ENCODE measurements around the gene C10orf105.

DNA sequence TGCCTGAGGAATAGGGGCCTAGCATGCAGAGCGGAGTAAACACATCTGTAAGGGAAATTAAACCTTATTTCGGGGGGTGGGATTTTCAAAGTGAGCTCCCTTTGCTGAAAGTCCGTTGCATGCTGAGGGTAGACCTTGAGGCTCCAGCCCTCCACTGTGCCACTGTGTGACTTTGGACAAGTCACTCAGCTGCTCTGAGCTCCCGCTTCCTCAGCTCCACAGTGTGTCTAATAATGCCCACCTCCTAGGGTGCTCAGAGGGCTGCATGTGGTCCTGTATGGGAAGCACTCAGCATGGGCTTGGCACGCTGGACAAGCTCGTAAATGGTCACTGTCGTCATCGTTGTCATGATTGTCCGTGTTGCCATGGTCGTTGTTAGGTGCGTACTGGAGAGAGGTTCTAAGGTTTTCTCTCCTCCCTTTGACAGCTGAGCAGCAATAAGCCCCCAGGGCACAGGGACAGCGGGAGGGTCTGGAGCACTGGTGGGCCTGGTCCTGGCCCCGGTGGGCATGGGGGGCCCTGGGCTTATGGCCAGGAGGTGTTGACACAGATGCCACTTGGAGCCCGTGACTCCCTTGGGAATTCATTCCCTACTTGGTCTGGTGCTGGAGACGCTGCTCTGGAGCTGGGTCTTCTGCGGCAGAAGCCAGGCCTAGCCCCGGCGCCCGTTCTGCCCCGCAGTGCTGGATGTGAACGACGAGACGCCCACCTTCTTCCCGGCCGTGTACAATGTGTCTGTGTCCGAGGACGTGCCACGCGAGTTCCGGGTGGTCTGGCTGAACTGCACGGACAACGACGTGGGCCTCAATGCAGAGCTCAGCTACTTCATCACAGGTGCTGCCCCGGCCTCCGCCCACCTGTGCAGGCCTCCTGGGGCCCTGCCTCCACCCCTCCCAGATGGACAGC lies 13.1 kb downstream of the C10orf105 start:
- TF ChIP-seq GATA2 (IDR thresholded peaks at IDR 0.05; ENCODE audit: low read depth, low read length) (no peak), GATA3 (IDR thresholded peaks at IDR 0.05; ENCODE audit: low read depth, low read length) (no peak)
